ENCODE measurements around the gene PPARG. TPM values are rescaled to one million over a fixed set of nuclear protein-coding genes. Genes with fewer than 3 reads are reported as not detected.

PPARG gene
- total RNA-seq, 4 donors from 2014 or later, result 16.9 to 146 (median 117) TPM

GRCh38 chr3:12438318-12438717 is 149.4 kb downstream of the PPARG start:
- peak overlapping the region; percentile 73 to 75 (median 75) for H3K27ac ChIP-seq
- H3K4me3 ChIP-seq, result no peak overlapping the region
- in situ Hi-C loops (cut with MboI; ENCODE audit: low pct_ligation_motif_present in 1 of 4, low pct_unique_long_range_greater_than_20kb in 1 of 4, low sequenced_read_pairs in 3 of 4) (no loop called here), intact Hi-C loops (cut with DNase I; ENCODE audit: low total_unique reads) (no loop called here)
- H3K27me3 ChIP-seq, result no peaks in the 10 kb centered on the region
- H3K4me1 ChIP-seq, result peaks cover 5 to 47% (median 25%) of the 10 kb centered on the region in 4 donors
- no peaks in the 10 kb centered on the region for H3K9me3 ChIP-seq
- 85 to 86% methylated on average over 4 of the region's 4 CpGs for WGBS, 2 donors (ENCODE audit: low coverage in 1 of 2)
- TF ChIP-seq POLR2AphosphoS5 (IDR thresholded peaks at IDR 0.05) (no peak), EP300 (IDR thresholded peaks at IDR 0.05; ENCODE audit: low read depth) (no peak), CTCF (IDR thresholded peaks at IDR 0.05) (no peak), POLR2A (IDR thresholded peaks at IDR 0.05) (no peak)
- H3K36me3 ChIP-seq, result no peaks in the 10 kb centered on the region
- no peak for DNase-seq

- in situ Hi-C loops (cut with MboI; ENCODE audit: low pct_ligation_motif_present in 1 of 4, low pct_unique_long_range_greater_than_20kb in 1 of 4, low sequenced_read_pairs in 3 of 4) (no loop called here), intact Hi-C loops (cut with DNase I; ENCODE audit: low total_unique reads) (no loop called here)
- H3K36me3 ChIP-seq, result no peaks in the 10 kb centered on the region
- peak overlapping the region; percentile 73 to 75 (median 75) for H3K27ac ChIP-seq
- no peak for TF ChIP-seq EP300 (IDR thresholded peaks at IDR 0.05; ENCODE audit: low read depth)
- TF ChIP-seq POLR2AphosphoS5 (IDR thresholded peaks at IDR 0.05), result peak in 2 of 3 donors; percentile 4 to 28
- 51 to 63% methylated on average over 2 to 11 of the region's 11 CpGs for WGBS, 2 donors (ENCODE audit: low coverage in 1 of 2)
- peak; percentile 83 for DNase-seq
- no peak overlapping the region for H3K4me3 ChIP-seq
- H3K27me3 ChIP-seq, result no peaks in the 10 kb centered on the region
- peaks cover 10 to 57% (median 35%) of the 10 kb centered on the region in 4 donors for H3K4me1 ChIP-seq
- H3K9me3 ChIP-seq, result no peaks in the 10 kb centered on the region
These were observed 150.5 kb downstream of the PPARG start for GRCh38 chr3:12439161-12439940.

- Histone ChIP-seq H3K27ac (peak overlapping the region in 1 of 4 donors; percentile 75), H3K9me3 (no peaks in the 10 kb centered on the region), H3K4me3 (no peak overlapping the region), H3K4me1 (peaks cover 16 to 68% (median 46%) of the 10 kb centered on the region in 4 donors), H3K36me3 (no peaks in the 10 kb centered on the region), H3K27me3 (no peaks in the 10 kb centered on the region)
- 76 to 100% methylated on average over 2 to 20 of the region's 21 CpGs for WGBS, 2 donors (ENCODE audit: low coverage in 1 of 2)
- TF ChIP-seq POLR2A (IDR thresholded peaks at IDR 0.05) (no peak), CTCF (IDR thresholded peaks at IDR 0.05) (no peak), POLR2AphosphoS5 (IDR thresholded peaks at IDR 0.05) (no peak), EP300 (IDR thresholded peaks at IDR 0.05; ENCODE audit: low read depth) (no peak)
- in situ Hi-C loops (cut with MboI; ENCODE audit: low pct_ligation_motif_present in 1 of 4, low pct_unique_long_range_greater_than_20kb in 1 of 4, low sequenced_read_pairs in 3 of 4), result no loop called here
- no peak for DNase-seq
- intact Hi-C loops (cut with DNase I; ENCODE audit: low total_unique reads), result no loop called here
These were observed 152.3 kb downstream of the PPARG start for GRCh38 chr3:12440927-12441714.

GRCh38 chr3:12442654-12443501 is 154.0 kb downstream of the PPARG start:
- WGBS, 2 donors (ENCODE audit: low coverage in 1 of 2), result 26 to 81% methylated on average over 3 to 20 of the region's 20 CpGs

More at GRCh38 chr3:12442654-12443501, 154.0 kb downstream of the PPARG start:
- Histone ChIP-seq H3K27ac (peak overlapping the region; percentile 83 to 90 (median 88)), H3K27me3 (no peaks in the 10 kb centered on the region), H3K4me1 (peaks cover 17 to 76% (median 50%) of the 10 kb centered on the region in 4 donors), H3K4me3 (no peak overlapping the region), H3K36me3 (no peaks in the 10 kb centered on the region), H3K9me3 (no peaks in the 10 kb centered on the region)
- no peak for DNase-seq
- intact Hi-C loops (cut with DNase I; ENCODE audit: low total_unique reads), result no loop called here
- in situ Hi-C loops (cut with MboI; ENCODE audit: low pct_ligation_motif_present in 1 of 4, low pct_unique_long_range_greater_than_20kb in 1 of 4, low sequenced_read_pairs in 3 of 4), result no loop called here
- TF ChIP-seq POLR2AphosphoS5 (IDR thresholded peaks at IDR 0.05) (no peak), CTCF (IDR thresholded peaks at IDR 0.05) (no peak), EP300 (IDR thresholded peaks at IDR 0.05; ENCODE audit: low read depth) (no peak), POLR2A (IDR thresholded peaks at IDR 0.05) (no peak)
